HepG2 (cell line): ENCODE measurements around the gene PARK7. TPM values are rescaled to one million over a fixed set of nuclear protein-coding genes. Genes with fewer than 3 reads are reported as not detected.

Source experiments
- CTCF ChIP-seq: sonication (generic); formaldehyde crosslinking; IDR thresholded peaks from 2 replicates; pipeline ENCODE4 v1.5.0; 2020; ENCODE audit warnings: mild to moderate bottlenecking, missing genetic modification reagents, moderate library complexity
- HNRNPH1 ChIP-seq: fragments of 200-400 bp; formaldehyde crosslinking; optimal IDR thresholded peaks from 2 replicates; pipeline ENCODE3; 2017; ENCODE audit warnings: mild to moderate bottlenecking, low read depth, low read length
- HOXA7 ChIP-seq: sonication (generic); formaldehyde crosslinking; IDR thresholded peaks from 2 replicates; pipeline ENCODE4 v1.8.1; 2022; ENCODE audit warnings: mild to moderate bottlenecking, missing genetic modification reagents, moderate library complexity
- KLF15 ChIP-seq: sonication (generic); formaldehyde crosslinking; IDR thresholded peaks from 2 replicates; pipeline ENCODE4 v1.8.1; 2023; ENCODE audit warnings: borderline replicate concordance, mild to moderate bottlenecking, inconsistent platforms, missing genetic modification reagents, mixed read lengths
- MEIS2 ChIP-seq: sonication (generic); formaldehyde crosslinking; IDR thresholded peaks from 2 replicates; pipeline ENCODE4 v1.9.0; 2021; ENCODE audit warnings: mild to moderate bottlenecking, missing genetic modification reagents
- MYPOP ChIP-seq: sonication (generic); formaldehyde crosslinking; IDR thresholded peaks from 2 replicates; pipeline ENCODE4 v1.8.1; 2023; ENCODE audit warnings: mild to moderate bottlenecking, moderate library complexity, missing genetic modification reagents
- NR2F1 ChIP-seq, 2 experiments: fragments of 450-650 bp in 1 of 2; formaldehyde crosslinking in 1 of 2; IDR thresholded peaks; 2 replicates each; pipeline versions ENCODE4 v1.5.0 to v1.6.1; 2016 to 2020; ENCODE audit warnings: mild to moderate bottlenecking in 1 of 2, missing compliant biosample characterization in 1 of 2, missing genetic modification reagents in 1 of 2, moderate library complexity in 1 of 2
- SP1 ChIP-seq, 2 experiments: fragments of 450-650 bp in 1 of 2; sonication (generic) in 1 of 2; formaldehyde crosslinking in 1 of 2; IDR thresholded peaks; 2 replicates each; pipeline versions ENCODE4 v1.4.0 to v1.6.1; 2016 to 2020; ENCODE audit warnings: missing genetic modification reagents in 1 of 2
- ZNF256 ChIP-seq: sonication (generic); formaldehyde crosslinking; conservative IDR thresholded peaks from 2 replicates; pipeline ENCODE4 v1.4.0; 2020; ENCODE audit warnings: missing genetic modification reagents
- ZNF841 ChIP-seq: sonication (generic); formaldehyde crosslinking; IDR thresholded peaks from 2 replicates; pipeline ENCODE4 v1.8.1; 2023; ENCODE audit warnings: missing genetic modification reagents, borderline replicate concordance
- ZSCAN31 ChIP-seq: sonication (generic); formaldehyde crosslinking; IDR thresholded peaks from 2 replicates; pipeline ENCODE4 v1.5.0; 2020; ENCODE audit warnings: low read depth, mild to moderate bottlenecking, missing genetic modification reagents
- polyA plus RNA-seq, 8 experiments: library from polyadenylated mRNA; depleted of rRNA in 3 of 8; stranded (reverse) in 7 of 8; unstranded in 1 of 8; fragments of >200 nt; fragmentation: Illumina TruSeq in 4 of 8; extraction: Trizol in 4 of 8; gene quantifications; 2 replicates each; pipeline versions ENCODE4 v1.2.1 to v1.2.3, GENCODE V29; 2011 to 2016; ENCODE audit warnings: low read depth in 4 of 8, missing spikeins in 1 of 8, mixed read lengths in 1 of 8; ENCODE audit not compliant: insufficient read depth in 1 of 8
- total RNA-seq, 5 experiments: library from RNA; depleted of rRNA; stranded (reverse); fragments of >200 nt; fragmentation: Illumina TruSeq; extraction: Trizol; gene quantifications; 2 replicates each; pipeline ENCODE4 v1.2.3, GENCODE V29; 2016; ENCODE audit warnings: low read depth in 1 of 5
- TF ChIP-seq, protein P1 (sequence below): sonication (generic); formaldehyde crosslinking; IDR thresholded peaks from 2 replicates; pipeline ENCODE4 v1.4.0; 2020; ENCODE audit warnings: missing genetic modification reagents
- TF ChIP-seq, protein P2 (sequence below): sonication (generic); formaldehyde crosslinking; IDR thresholded peaks from 2 replicates; pipeline ENCODE4 v1.4.0; 2020; ENCODE audit warnings: missing genetic modification reagents, borderline replicate concordance
- TF ChIP-seq, protein P3 (sequence below): sonication (generic); formaldehyde crosslinking; IDR thresholded peaks from 2 replicates; pipeline ENCODE4 v1.5.0; 2020; ENCODE audit warnings: missing genetic modification reagents
- TF ChIP-seq, protein P4 (sequence below): sonication (generic); formaldehyde crosslinking; IDR thresholded peaks from 2 replicates; pipeline ENCODE4 v1.4.0; 2020; ENCODE audit warnings: mild to moderate bottlenecking, low read depth, missing genetic modification reagents

PARK7 gene
- total and polyA plus RNA-seq, 2 of the 13 experiments (the other 11 are each of a cell fraction or from before 2014, with no cell fraction given) = 212 to 296 TPM

DNA sequence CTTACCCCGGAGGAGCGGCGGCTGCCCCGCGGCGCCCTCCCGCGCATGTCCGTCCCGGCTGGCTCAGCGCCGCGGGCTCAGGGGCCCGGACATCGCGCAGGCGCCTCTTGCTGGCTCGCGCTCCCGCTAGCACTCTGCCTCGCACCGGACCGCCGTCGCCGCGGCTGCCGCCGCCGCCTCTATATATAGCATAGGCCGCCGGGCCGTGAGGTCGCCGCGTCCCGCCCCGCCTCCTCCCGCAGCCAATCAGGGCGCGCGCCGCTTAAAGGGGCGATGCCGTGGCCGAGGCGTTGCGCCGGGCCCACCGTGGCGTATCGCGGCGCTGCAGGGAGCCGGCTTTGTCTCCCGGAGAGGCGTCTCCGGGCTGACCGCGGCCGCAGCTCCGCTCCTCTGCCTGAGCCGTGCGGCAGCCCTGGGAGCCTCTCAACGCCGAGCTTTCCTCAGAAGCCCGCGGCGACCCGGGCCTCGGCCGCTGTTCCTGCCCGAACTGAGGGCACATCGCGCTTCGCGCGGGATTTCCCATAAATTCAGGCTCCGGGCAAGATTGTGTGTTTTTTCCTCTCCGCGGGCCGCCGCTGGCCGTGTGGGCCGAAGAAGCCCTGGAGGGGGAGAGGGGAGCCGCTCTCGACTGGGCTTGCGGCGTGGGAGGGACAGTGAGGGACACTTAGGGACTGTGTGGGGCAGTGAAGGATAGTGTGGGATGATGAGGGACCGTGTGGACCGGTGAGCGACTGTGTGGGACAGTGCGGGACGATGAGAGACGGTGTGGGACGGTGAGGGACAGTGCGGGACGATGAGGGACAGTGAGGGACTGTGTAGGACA is 64.9 kb downstream of the PARK7 start, which contains the start of gene ERRFI1 (continued):
- TF ChIP-seq, protein P1, sequence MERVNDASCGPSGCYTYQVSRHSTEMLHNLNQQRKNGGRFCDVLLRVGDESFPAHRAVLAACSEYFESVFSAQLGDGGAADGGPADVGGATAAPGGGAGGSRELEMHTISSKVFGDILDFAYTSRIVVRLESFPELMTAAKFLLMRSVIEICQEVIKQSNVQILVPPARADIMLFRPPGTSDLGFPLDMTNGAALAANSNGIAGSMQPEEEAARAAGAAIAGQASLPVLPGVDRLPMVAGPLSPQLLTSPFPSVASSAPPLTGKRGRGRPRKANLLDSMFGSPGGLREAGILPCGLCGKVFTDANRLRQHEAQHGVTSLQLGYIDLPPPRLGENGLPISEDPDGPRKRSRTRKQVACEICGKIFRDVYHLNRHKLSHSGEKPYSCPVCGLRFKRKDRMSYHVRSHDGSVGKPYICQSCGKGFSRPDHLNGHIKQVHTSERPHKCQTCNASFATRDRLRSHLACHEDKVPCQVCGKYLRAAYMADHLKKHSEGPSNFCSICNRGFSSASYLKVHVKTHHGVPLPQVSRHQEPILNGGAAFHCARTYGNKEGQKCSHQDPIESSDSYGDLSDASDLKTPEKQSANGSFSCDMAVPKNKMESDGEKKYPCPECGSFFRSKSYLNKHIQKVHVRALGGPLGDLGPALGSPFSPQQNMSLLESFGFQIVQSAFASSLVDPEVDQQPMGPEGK (CRISPR knock-in tag) = no peak
- TF ChIP-seq ZNF841 (peak; percentile 85; the same call in 1 of the 2 replicates), NR2F1 (CRISPR knock-in tag; IDR thresholded peaks at IDR 0.05) (peak in 1 of 2 experiments; percentile 23; a peak in 1 of 4 replicates), ZSCAN31 (CRISPR knock-in tag) (peak; percentile 94), MEIS2 (CRISPR knock-in tag) (peak; percentile 81), ZNF256 (CRISPR knock-in tag) (no peak), SP1 (IDR thresholded peaks at IDR 0.05) (no peak), SP1 (CRISPR knock-in tag; IDR thresholded peaks at IDR 0.05) (peak; percentile 91), CTCF (CRISPR knock-in tag) (peak; percentile 21; the same call in 1 of the 2 replicates), KLF15 (CRISPR knock-in tag) (no peak), MYPOP (peak; percentile 99), HOXA7 (peak; percentile 69; the same call in 1 of the 2 replicates), HNRNPH1 (no peak)
- TF ChIP-seq, protein P2, sequence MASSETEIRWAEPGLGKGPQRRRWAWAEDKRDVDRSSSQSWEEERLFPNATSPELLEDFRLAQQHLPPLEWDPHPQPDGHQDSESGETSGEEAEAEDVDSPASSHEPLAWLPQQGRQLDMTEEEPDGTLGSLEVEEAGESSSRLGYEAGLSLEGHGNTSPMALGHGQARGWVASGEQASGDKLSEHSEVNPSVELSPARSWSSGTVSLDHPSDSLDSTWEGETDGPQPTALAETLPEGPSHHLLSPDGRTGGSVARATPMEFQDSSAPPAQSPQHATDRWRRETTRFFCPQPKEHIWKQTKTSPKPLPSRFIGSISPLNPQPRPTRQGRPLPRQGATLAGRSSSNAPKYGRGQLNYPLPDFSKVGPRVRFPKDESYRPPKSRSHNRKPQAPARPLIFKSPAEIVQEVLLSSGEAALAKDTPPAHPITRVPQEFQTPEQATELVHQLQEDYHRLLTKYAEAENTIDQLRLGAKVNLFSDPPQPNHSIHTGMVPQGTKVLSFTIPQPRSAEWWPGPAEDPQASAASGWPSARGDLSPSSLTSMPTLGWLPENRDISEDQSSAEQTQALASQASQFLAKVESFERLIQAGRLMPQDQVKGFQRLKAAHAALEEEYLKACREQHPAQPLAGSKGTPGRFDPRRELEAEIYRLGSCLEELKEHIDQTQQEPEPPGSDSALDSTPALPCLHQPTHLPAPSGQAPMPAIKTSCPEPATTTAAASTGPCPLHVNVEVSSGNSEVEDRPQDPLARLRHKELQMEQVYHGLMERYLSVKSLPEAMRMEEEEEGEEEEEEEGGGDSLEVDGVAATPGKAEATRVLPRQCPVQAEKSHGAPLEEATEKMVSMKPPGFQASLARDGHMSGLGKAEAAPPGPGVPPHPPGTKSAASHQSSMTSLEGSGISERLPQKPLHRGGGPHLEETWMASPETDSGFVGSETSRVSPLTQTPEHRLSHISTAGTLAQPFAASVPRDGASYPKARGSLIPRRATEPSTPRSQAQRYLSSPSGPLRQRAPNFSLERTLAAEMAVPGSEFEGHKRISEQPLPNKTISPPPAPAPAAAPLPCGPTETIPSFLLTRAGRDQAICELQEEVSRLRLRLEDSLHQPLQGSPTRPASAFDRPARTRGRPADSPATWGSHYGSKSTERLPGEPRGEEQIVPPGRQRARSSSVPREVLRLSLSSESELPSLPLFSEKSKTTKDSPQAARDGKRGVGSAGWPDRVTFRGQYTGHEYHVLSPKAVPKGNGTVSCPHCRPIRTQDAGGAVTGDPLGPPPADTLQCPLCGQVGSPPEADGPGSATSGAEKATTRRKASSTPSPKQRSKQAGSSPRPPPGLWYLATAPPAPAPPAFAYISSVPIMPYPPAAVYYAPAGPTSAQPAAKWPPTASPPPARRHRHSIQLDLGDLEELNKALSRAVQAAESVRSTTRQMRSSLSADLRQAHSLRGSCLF (CRISPR knock-in tag) = no peak
- TF ChIP-seq, protein P3, sequence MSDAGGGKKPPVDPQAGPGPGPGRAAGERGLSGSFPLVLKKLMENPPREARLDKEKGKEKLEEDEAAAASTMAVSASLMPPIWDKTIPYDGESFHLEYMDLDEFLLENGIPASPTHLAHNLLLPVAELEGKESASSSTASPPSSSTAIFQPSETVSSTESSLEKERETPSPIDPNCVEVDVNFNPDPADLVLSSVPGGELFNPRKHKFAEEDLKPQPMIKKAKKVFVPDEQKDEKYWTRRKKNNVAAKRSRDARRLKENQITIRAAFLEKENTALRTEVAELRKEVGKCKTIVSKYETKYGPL (CRISPR knock-in tag) = no peak; the same call in 1 of the 2 replicates
- TF ChIP-seq, protein P4, sequence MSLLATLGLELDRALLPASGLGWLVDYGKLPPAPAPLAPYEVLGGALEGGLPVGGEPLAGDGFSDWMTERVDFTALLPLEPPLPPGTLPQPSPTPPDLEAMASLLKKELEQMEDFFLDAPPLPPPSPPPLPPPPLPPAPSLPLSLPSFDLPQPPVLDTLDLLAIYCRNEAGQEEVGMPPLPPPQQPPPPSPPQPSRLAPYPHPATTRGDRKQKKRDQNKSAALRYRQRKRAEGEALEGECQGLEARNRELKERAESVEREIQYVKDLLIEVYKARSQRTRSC = peak; percentile 62; the same call in 1 of the 2 replicates
